ENCODE data around the gene CFDP1.
"Not testable (repeated sequence)": the region's sequence is repeated elsewhere in the genome, so short reads cannot be mapped to it uniquely, and the experiment has no call there.

CFDP1 gene

GRCh38 chr16:75287708-75288107 is 145.6 kb downstream of the CFDP1 start:
- no peak for DNase-seq

- DNase-seq, result no peak
Observed at GRCh38 chr16:75286389-75286788, 146.9 kb downstream of the CFDP1 start.

DNA sequence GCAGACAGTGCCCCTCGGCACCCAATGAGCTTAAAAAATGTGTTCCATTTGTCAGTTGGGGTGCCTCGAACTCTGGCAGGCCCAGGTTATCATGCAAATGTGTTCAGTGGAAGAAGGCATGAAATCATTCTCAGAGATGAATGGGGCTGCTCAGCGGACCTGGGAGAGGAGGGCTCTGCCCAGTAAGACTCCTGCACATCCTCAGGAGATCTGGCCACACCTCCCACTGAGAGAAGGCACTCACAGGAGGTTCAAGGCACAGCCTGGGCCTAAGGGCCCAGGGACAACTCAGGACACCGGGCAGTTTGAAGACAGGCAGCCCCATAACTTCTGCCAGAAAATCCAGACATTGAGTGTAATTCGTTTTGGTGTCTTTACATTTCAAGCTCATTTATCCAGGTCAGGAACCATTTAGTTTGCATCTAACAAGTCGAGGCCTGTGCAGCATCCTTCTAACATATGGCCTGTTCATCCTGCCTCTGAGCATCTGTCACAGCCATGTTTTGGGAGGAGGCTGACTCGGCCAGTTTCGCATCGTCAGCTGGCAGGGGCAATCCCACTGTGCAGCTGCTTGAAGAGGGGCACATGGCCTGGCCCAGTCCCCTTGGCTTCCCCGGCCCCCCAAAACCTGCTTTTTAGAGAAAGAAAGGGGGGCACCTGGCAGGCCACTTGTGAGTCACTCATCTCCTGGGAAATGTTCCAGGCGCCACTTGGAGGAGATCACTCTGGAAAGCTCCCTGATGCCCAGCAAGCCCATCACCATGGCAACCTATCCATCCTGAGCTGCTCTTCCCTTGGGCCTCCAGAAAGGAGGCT is 150.6 kb downstream of the CFDP1 start:
- no peak for DNase-seq

DNA sequence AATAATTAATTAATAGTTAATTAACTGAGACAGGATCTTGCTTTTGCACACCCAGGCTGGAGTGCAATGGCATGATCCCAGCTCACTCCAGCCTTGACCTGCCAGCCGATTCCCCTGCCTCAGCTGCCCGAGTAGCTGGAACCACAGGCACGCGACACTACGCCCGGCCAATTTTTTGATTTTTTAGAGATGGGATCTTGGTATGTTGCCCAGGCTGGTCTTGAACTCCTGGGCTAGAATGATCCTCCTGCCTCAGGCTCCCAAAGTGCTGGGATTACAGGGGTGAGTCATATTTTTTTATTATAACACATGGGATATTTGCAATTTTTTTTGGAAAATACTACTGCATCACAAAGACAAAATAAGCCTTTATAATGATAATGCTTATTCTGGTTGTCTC is 151.5 kb downstream of the CFDP1 start:
- no peak for DNase-seq

DNA sequence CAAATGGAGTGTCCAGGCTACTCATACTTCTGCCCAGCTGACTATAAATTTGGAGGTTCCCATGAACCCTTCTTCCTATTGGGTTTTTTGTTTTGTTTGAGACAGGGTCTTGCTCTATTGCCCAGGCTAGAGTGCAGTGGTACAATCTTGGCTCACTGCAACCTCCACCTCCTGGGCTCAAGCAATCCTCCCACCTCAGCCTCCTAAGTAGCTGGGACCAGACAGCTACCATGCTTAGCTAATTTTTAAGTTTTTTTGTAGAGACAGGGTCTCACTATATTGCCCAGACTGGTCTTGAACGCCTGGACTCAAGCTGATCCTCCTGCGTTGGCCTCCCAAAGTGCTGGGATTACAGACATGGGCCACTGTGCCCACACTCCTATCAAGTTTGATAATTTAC is 152.3 kb downstream of the CFDP1 start:
- not testable (repeated sequence) for DNase-seq

GRCh38 chr16:75280331-75280804 is 152.9 kb downstream of the CFDP1 start:
- no peak for DNase-seq

GRCh38 chr16:75279305-75279704 is 154.0 kb downstream of the CFDP1 start:
- DNase-seq, result peak; percentile 22

DNA sequence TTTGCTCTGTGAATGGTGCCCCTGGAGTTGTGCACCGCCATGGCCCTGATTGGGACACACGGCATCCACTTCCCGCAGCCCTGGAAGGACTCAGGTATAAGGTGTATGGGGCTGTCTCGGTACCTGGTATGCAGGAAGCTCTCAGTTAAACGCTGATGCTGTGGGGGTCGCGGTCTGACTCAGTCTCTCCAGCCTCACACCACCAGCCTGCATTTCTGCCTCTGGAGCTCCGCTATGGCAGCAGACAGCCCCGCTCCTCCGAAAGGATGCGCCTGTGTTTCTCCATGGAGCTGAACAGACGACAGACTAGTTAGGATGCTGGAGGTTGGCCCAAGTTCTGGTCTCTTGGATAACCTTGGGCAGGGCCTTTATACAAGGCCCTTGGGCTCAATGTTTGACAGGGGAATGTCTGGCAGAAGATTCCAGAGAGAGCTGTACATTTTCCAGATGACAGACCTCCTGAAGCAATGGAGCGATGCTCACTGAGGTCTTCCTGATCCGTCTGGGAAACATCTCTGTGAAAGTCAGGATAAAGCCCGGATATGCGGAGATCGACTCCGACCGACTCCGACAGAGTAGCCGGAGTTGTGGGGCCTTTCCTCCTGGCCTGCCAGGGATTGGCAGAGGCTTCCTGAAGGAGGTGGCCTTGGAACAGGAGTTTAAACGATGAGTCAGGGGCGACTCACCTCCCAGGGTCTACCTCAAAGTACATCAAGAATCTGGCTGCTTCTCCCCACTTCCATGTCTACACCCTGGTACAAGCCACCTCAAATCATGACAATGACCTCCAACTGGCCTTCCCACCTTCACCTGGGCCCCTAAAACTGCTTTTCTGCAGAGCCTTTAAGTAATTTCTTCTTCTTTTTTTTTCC is 160.0 kb downstream of the CFDP1 start:
- DNase-seq, result peak; percentile 10

DNA sequence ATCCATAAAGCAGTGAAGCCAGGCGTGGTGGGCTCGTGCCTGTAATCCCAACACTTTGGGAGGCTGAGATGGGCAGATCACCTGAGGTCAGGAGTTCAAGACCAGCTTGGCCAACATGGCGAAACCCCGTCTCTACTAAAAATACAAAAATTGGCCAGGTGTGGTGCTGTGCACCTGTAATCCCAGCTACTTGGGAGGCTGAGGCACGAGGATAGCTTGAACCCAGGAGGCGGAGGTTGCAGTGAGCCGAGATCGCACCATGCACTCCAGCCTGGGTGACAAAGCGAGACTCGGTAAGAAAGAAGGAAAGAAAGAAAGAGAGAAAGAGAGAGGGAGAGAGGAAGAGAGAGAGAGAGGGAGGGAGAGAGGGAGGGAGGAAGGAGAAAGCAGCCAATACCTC is 160.7 kb downstream of the CFDP1 start:
- not testable (repeated sequence) for DNase-seq

DNA sequence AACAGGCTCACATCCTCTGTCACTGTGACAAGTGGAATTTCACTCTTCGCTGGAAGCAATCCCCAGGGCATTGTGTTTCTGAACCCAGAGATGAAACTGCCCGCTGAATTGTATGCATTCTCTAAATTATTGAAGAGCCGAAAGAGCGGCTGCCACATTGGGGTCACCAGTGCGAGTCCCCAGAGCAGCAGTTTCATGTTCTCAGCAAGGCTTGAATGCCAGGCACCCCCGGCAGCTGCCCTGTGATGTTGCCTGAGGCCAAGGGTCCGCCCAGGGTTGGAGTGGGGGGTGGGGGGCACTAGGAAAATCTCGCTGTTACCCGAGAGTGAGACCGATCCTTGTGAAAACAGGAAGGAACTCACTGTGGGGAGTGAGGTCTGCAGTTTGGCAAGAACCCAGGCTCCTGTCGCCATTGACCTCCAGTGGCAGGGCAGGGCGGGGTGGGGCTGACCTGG is 161.2 kb downstream of the CFDP1 start:
- DNase-seq, result no peak

DNA sequence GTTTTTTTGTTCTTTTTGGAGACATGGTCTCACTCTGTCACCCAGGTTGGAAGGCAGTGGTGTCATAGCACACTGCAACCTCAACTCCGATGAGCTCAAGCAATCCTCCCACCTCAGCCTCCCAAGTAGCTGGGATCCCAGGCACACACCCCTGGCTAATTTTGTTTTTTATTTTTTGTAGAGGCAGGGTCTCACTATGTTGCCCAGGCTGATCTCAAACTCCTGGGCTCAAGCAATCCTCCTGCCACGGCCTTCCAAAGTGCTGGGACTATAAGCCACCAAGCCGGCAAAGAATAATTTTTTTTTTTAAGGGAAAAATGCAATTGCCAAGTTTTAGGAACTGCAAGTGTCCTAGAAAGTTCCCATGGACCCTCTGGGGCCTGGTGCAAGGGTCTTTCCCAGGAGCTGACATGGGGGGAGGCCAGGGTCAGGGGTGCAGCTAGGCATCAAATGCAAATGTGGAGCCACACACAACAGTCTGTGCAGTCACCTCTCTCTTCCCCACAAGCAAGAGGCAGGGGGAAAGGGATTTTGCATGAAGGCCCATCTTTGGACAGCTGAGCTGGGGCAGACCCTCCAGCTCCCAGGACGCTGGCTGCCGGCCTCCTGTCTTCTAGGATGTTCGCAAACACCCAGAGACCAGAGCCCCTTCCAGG is 161.7 kb downstream of the CFDP1 start:
- DNase-seq, result no peak

- not testable (repeated sequence) for DNase-seq
Observed at GRCh38 chr16:75269358-75269757, 163.9 kb downstream of the CFDP1 start.

DNA sequence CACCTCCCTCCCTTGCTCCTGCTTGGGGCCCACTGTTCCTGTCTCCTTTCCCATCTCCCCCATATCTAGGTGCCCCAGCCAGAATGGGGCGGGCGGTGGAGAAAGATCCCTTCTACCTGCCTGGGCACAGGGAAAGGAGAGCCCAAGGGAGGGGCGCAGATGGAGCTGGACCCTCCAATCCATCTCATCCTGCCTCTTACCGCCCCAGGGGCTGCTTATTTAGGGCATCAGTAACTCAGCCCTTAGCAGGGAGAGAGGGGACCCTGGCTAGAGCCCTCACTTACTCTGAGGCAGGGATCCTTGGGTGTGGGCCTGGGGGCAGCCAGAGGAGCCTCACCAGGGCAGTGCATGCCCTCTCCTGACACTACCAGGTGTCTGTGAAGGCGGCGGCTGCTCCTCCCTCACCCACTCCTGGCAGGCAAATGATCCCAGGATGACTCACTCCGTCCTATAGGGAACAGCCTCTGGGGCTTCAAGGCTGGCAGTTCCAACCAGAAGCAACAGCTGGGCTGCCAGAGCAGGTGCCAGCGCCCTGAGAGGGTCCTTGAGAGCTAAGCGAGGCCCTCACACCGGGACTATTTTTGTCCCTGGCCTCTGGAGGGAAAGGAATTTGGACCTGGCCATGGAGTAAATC is 165.6 kb downstream of the CFDP1 start:
- peak; percentile 80 for DNase-seq

GRCh38 chr16:75266738-75267630 is 166.3 kb downstream of the CFDP1 start:
- DNase-seq, result no peak

DNA sequence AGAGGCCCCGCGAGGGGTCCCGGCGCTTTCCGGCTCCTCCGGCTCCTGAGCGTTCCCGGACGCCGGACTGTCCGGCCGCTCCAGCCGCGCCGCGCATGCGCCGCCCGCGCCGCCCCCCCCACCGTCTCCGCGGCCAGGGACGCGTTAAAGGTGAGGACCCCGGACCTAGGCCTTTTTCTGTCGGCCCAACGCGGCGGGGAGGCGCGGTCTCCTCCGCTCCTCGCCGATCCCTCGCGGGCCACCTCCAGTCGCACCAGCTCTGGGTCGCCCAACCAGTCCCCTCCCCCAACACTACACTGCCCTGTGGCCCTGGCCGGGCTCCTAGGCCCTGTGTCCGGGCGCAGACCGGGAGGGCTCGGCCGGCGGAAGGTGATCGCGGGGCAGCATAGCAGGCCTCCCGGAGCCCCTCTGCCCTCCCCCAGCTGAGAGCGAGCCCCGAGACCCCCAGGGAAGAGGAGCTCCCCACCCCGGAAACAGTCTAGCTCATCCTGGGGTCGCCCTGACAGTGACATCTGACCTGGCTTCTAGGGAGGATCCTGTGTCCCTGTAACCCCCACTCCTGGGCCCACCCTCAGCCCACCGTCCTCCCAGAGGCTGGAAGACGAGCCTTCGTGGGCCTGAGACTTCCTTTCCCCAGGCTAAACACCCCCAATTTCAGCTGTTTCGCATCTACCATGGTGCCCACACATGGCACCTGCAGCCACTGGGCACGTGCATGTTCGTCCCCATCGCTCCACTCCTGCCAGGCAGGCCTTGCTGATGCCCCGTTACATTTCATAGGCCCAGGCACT is 167.2 kb downstream of the CFDP1 start:
- DNase-seq, result peak; percentile 43

GRCh38 chr16:75264999-75265910 is 168.0 kb downstream of the CFDP1 start:
- no peak for DNase-seq

- DNase-seq, result no peak
Observed at GRCh38 chr16:75264457-75264998, 168.8 kb downstream of the CFDP1 start.

- DNase-seq, result no peak
Observed at GRCh38 chr16:75263963-75264445, 169.3 kb downstream of the CFDP1 start.

GRCh38 chr16:75263291-75263962 is 169.9 kb downstream of the CFDP1 start:
- DNase-seq, result no peak
